Renal cortex interstitium (tissue), 15 donors: Measurements from ENCODE around the gene BZW1. TPM values are rescaled to one million over a fixed set of nuclear protein-coding genes. Genes with fewer than 3 reads are reported as not detected.

Experiments used
- DNase-seq, 11 donors: peaks; one replicate each; pipeline ENCODE4 v3.0.0-alpha.2; 2013; ENCODE audit warnings: low read depth in 9 of 11, low spot score in 4 of 11; ENCODE audit errors: extremely low read depth in 1 of 11
- long read RNA-seq, 16 experiments: transcript quantifications; one replicate each; lab custom pipeline, GENCODE V29; 2026
- polyA plus RNA-seq, 3 donors: library from polyadenylated mRNA; unstranded; fragments of 120-200 nt; gene quantifications; one replicate each; pipeline ENCODE4 v1.2.1, GENCODE V29; 2013; ENCODE audit not compliant: insufficient read length in 3 of 3

The BZW1 gene
- 100 to 1,000 TPM; 224 to 305 (median 257) TPM for polyA plus RNA-seq
- long read RNA-seq, donor 1, full-length matches to known transcripts = 41 of 279 reads
- long read RNA-seq, donor 1, partial matches to known transcripts = 167 of 279 reads
- long read RNA-seq, donor 1, other reads (novel, unspliced or antisense) = 71 of 279 reads
- long read RNA-seq, donor 2, full-length matches to known transcripts = 42 of 61 reads
- long read RNA-seq, donor 2, partial matches to known transcripts = 19 of 61 reads
- long read RNA-seq, donor 2, other reads (novel, unspliced or antisense) = 0 of 61 reads
- long read RNA-seq, donor 3, full-length matches to known transcripts = 59 of 455 reads
- long read RNA-seq, donor 3, partial matches to known transcripts = 308 of 455 reads
- long read RNA-seq, donor 3, other reads (novel, unspliced or antisense) = 88 of 455 reads
- long read RNA-seq, donor 4, full-length matches to known transcripts = 39 of 328 reads
- long read RNA-seq, donor 4, partial matches to known transcripts = 218 of 328 reads
- long read RNA-seq, donor 4, other reads (novel, unspliced or antisense) = 71 of 328 reads
- long read RNA-seq, donor 5 = 0 reads
- long read RNA-seq, donor 6, full-length matches to known transcripts = 48 of 54 reads
- long read RNA-seq, donor 6, partial matches to known transcripts = 6 of 54 reads
- long read RNA-seq, donor 6, other reads (novel, unspliced or antisense) = 0 of 54 reads
- long read RNA-seq, donor 7, full-length matches to known transcripts = 42 of 88 reads
- long read RNA-seq, donor 7, partial matches to known transcripts = 46 of 88 reads
- long read RNA-seq, donor 7, other reads (novel, unspliced or antisense) = 0 of 88 reads
- long read RNA-seq, donor 8, full-length matches to known transcripts = 63 of 100 reads
- long read RNA-seq, donor 8, partial matches to known transcripts = 37 of 100 reads
- long read RNA-seq, donor 8, other reads (novel, unspliced or antisense) = 0 of 100 reads
- long read RNA-seq, donor 9, full-length matches to known transcripts = 37 of 253 reads
- long read RNA-seq, donor 9, partial matches to known transcripts = 141 of 253 reads
- long read RNA-seq, donor 9, other reads (novel, unspliced or antisense) = 75 of 253 reads
- long read RNA-seq, donor 10, full-length matches to known transcripts = 53 of 419 reads
- long read RNA-seq, donor 10, partial matches to known transcripts = 316 of 419 reads
- long read RNA-seq, donor 10, other reads (novel, unspliced or antisense) = 50 of 419 reads
- long read RNA-seq, donor 11, full-length matches to known transcripts = 27 of 312 reads
- long read RNA-seq, donor 11, partial matches to known transcripts = 176 of 312 reads
- long read RNA-seq, donor 11, other reads (novel, unspliced or antisense) = 109 of 312 reads
- long read RNA-seq, donor 12, full-length matches to known transcripts = 22 of 22 reads
- long read RNA-seq, donor 12, partial matches to known transcripts = 0 of 22 reads
- long read RNA-seq, donor 12, other reads (novel, unspliced or antisense) = 0 of 22 reads
- long read RNA-seq, donor 13, full-length matches to known transcripts = 79 of 576 reads
- long read RNA-seq, donor 13, partial matches to known transcripts = 342 of 576 reads
- long read RNA-seq, donor 13, other reads (novel, unspliced or antisense) = 155 of 576 reads
- long read RNA-seq, donor 14, full-length matches to known transcripts = 52 of 358 reads
- long read RNA-seq, donor 14, partial matches to known transcripts = 232 of 358 reads
- long read RNA-seq, donor 14, other reads (novel, unspliced or antisense) = 74 of 358 reads
- long read RNA-seq, donor 15, full-length matches to known transcripts = 14 of 21 reads
- long read RNA-seq, donor 15, partial matches to known transcripts = 7 of 21 reads
- long read RNA-seq, donor 15, other reads (novel, unspliced or antisense) = 0 of 21 reads
- long read RNA-seq, donor 16, full-length matches to known transcripts = 120 of 1,061 reads
- long read RNA-seq, donor 16, partial matches to known transcripts = 689 of 1,061 reads
- long read RNA-seq, donor 16, other reads (novel, unspliced or antisense) = 252 of 1,061 reads

GRCh38 chr2:200811333-200812121 lies at the start of gene BZW1:
TSS of gene BZW1 (plus strand) at chr2:200811910. CDS start at chr2:200813218, 1,308 bp downstream.
- DNase-seq = peak; percentile 91 to 96 (median 96)

GRCh38 chr2:200762127-200762526 lies 49.6 kb upstream of the BZW1 start:
- DNase-seq = no peak

- DNase-seq = no peak
Observed at GRCh38 chr2:200763422-200763821, 48.3 kb upstream of the BZW1 start.

- DNase-seq = no peak
Observed at GRCh38 chr2:200765139-200765951, 46.4 kb upstream of the BZW1 start.

GRCh38 chr2:200765995-200766660 lies 45.6 kb upstream of the BZW1 start:
- no peak for DNase-seq

- no peak for DNase-seq
Observed at GRCh38 chr2:200767111-200767885, 44.4 kb upstream of the BZW1 start.

- no peak for DNase-seq
Observed at GRCh38 chr2:200770847-200771246, 40.9 kb upstream of the BZW1 start.

GRCh38 chr2:200772620-200773019 lies 39.1 kb upstream of the BZW1 start:
- no peak for DNase-seq

GRCh38 chr2:200773083-200773482 lies 38.6 kb upstream of the BZW1 start:
- DNase-seq = no peak

GRCh38 chr2:200774920-200775319 lies 36.8 kb upstream of the BZW1 start:
- no peak for DNase-seq

GRCh38 chr2:200777275-200777674 lies 34.4 kb upstream of the BZW1 start:
- no peak for DNase-seq

GRCh38 chr2:200778038-200778437 lies 33.7 kb upstream of the BZW1 start:
- no peak for DNase-seq

- DNase-seq = no peak
Observed at GRCh38 chr2:200779214-200779613, 32.5 kb upstream of the BZW1 start.

GRCh38 chr2:200781616-200782015 lies 30.1 kb upstream of the BZW1 start:
- no peak for DNase-seq

GRCh38 chr2:200782251-200782650 lies 29.5 kb upstream of the BZW1 start:
- DNase-seq = no peak
